Measurements from ENCODE around the gene TCF12. TPM values are rescaled to one million over a fixed set of nuclear protein-coding genes. Genes with fewer than 3 reads are reported as not detected.

Gene TCF12
- total and polyA plus RNA-seq, 2 of the 8 experiments (the other 6 are each of a cell fraction or from before 2014, with no cell fraction given), result 85.8 to 101 TPM

DNA sequence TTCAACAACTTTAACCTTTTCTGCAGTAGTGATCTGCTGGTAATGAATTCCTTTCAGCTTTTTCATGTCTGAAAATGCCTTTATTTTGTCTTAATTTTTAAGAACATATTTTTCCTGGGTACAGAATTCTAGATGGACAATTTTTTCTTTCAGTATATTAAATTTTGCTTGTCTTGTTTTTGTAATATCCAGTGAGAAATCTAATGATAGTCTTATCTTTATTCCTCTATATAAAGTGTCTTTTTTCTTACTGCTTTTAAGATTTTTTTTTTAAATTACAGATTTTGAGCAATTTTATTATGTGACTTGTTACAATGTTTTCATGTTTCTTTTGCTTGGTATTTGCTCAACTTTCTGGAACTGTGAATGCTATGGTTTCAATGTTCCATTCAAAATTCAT lies 38.1 kb downstream of the TCF12 start (continued):
- TF ChIP-seq HDAC6 (IDR thresholded peaks at IDR 0.05; ENCODE audit: low read depth, low read length), result no peak
- TF ChIP-seq BCL11A (IDR thresholded peaks at IDR 0.05; ENCODE audit: low read depth in 2 of 2, low read length in 2 of 2), result no peak
- no peak for TF ChIP-seq GTF2F1 (IDR thresholded peaks at IDR 0.05; ENCODE audit: borderline replicate concordance, low read depth, low read length)
